HUDEP-2 (cell line): ENCODE measurements around the gene ASTN2.

Source experiments
- DNase-seq, 76 experiments: peaks; one replicate each; lab custom pipeline; 2025; ENCODE audit not compliant: unreplicated experiment in 76 of 76; lab: John Stamatoyannopoulos, UW

Gene ASTN2

DNA sequence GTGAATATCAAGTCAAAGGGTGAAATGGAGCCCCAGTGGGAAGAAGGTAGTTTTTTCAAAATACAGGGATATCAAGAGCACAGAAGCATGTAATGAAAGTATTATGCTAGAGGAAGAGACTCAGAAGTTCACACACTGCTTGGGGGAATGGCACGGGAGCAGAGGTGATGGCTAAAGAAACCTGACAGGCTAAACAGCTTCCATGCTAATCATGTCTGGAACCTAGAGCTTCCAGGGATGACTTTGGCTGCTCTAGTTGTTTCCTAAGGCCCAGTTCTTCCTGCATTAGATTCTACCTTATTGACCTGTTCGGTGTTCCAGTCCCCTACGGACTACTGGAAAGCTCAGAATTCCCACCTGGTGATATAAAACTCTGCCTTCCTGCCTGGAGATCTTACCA, 693.4 kb downstream of the ASTN2 start:
- no peak for DNase-seq

DNA sequence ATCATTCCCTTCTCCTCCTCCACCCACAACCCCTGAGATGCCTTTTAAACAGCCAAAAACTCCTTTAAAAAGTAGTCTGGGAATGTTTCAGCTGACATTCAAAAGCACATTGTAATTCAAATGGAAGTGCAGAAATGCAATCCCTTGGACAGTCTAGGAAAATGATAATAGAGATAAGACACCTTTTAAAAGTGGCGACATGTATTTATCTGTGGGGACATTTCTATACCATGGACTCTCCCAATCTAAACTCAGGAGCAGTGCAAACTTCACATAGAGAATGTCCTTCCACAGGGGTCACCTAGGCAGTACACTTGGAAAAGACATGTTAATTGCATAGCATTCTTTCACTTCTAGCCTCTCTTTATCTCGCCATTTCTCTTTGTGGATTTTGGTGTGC, 694.7 kb downstream of the ASTN2 start:
- no peak for DNase-seq

DNA sequence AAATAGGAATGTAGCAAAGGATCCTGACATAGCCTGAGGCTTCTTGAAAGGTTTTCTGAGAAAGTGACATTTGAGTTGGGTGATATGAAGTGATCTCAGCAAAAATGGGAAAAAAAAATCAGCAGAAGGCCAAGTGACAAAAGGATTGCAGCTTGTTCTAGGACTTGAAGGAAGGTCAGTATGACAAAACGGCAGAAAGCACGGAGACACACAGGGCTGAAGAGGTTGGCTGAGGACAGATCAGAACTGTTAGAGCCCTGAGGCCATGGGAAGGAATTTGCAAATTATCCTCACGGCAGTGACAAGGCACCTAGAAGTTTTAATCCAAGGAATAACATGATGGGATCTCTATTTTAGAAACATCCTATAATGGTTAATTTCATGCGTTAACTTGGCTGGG, 696.7 kb downstream of the ASTN2 start:
- DNase-seq: no peak

DNA sequence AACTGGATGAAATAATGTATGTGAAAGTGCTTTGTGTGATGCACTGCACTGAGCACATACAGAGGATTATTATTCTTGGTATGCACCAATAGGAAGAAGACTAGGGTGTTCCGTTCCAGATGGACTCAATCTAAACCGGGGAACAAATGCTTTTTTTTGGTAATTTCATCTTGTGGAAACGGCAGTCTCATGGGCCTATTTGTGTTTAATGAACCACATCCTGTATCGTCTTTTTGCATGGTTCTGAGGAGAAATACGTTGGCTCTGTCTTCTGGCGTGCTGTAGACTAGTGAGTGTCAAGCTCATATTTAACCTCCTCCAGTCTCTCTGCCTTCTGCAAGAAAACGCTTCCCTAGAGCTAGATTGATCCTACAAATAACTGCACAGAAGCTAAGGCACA, 697.7 kb downstream of the ASTN2 start:
- no peak for DNase-seq

DNA sequence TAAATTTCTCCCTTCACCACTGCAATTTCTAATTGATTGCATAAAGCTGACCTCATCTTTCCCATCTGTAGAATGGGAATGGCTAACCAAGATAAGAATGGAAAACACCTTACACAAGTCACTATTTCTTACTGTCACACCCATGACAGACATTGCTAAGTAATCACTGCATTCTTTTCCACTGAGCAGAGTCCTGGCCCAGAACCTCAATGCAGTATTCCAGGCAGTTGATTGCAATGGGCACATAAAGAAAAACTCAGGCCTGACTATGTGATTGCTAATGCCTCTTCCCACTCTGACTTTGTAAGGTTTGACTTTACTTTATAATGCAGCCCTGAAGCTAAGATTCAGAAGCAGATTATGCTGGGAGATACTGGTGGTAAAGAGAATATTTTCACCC, 698.4 kb downstream of the ASTN2 start:
- DNase-seq: no peak

DNA sequence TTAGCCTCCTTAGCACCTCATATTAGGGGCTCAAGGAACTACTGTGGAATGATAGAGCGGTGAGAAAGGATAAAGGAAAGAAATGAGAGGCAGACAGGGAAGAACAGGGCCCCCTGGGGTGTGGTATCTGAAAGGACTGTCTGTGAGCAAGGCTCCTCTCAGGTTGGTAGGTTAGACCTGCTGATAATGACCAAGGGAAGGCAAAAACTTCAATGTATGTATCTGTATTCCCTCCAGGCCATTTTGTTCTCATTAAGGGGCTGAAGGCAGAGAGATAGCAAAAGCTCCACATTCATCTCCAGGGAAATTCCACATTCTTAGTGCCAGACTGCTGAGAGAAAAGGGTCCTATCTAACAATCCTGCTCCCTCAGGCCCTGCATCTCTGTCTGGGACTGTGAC, 699.1 kb downstream of the ASTN2 start:
- no peak for DNase-seq

DNA sequence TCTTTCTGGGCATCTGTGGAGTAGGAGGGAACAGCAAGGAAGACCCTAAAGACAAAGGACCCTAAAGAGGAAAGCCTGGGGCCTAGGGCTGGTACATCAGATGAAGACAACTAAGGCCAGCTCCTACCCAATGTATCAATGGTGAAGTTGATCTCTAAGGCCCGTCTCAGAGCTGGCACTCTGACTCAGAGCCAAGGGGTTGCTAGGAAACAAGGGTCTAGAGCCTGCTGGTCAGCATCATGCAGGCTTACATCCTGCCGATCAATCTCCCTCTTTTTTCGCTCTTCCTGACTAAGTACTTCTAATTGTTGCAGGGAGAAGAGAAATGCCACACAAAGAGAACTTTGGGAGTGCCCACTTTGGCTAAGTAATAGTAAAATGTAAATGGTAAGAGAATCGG, 701.6 kb downstream of the ASTN2 start:
- no peak for DNase-seq

DNA sequence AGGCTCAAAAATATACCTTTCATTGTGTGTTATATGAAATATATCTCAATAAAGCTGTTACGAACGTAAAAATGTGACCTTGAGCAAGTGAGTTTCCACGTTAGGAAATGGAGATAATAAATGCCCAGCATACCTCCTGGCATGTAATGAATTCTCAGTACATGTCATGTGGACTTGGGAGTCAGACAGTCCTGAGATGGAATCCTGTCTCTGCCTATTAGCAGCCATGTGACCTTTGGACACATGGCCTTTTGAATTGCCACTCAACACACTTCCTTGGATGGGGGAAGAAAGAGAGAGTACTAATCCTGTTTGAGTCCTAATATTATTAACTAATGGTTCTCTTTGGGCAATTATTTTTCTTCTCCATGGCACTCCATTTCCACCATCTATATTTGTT, 702.1 kb downstream of the ASTN2 start:
- no peak for DNase-seq

DNA sequence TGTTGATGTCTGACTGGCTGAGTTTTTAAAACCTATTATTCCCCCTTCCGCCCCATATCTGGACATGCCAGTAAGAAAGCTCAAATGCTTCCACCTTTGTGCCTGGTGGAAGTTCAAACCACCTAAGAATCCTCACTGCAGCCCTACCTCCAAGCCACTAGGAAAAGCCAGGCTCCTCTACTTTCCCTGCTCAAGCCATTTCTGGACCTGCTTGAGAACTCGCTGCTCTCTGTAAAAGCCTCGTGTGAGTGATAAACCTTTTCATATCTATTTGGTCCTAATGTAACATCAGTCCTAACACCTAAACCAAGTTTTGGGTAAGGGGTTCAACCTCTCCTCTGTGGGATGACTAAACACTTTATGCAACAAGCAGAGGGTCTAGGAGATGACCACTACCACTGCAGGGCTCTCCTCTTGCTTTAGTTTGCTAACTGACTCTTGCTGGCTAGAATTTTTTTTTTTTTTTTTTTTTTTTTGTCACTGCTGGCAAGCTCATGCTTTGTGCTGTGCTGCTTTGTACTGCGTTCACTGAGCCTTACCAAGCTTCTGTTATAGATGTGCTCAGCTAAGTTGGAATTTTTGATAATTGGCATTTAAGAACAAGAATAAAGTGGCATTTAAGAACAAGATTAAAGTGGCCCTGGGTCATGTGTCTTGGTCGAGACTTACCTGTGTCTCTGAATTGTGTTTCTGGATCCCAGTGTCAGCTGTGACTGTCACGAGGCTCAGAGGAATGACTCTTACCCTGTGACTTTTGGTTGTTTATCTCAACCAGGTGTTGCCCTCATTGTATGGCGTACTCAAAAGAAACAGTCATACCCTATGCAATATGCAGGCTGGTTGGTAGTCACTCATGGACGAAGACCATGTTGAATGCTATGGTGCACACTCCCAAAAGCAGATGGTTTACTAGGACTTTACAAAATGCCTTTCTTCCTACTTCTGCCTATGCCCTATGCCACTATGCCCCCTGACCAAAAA, 708.3 kb downstream of the ASTN2 start:
- DNase-seq: no peak

DNA sequence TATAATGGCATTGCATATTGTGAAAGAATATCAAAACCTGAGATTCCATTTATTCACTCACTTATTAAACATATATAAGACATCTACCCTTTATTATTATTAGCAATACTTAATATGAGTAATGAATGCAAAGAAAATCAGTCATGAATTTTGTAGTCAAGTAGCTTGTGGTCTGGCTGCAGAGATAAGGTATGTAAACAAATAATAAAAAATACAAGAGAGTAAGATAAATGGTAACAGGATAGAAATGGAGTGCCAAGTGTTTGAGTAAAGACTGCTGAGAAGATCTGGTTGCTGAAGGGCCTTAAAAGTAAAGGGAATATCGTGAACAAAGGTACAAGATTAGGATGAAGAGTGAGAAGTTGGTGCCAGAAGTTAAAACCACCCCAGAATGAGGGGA, 709.3 kb downstream of the ASTN2 start:
- no peak for DNase-seq

DNA sequence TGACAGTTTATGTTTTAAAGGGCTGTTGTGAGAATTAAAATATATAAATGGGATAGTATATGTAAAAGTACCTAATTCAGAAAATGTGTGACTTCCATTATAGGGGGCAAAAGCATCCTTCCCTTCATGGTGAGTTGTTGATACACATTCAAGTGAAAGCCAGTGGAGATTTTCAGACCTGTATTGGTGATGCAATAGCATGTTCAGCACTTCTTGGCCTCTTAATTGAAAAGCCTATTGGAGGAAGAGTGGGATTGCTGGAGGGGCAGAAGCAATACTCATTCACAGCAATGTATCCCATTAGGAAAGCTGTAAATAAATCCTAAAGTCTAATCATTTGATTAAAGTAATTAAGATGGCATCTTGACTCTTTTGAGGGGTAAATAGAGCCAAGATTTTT, 710.4 kb downstream of the ASTN2 start:
- DNase-seq: no peak

DNA sequence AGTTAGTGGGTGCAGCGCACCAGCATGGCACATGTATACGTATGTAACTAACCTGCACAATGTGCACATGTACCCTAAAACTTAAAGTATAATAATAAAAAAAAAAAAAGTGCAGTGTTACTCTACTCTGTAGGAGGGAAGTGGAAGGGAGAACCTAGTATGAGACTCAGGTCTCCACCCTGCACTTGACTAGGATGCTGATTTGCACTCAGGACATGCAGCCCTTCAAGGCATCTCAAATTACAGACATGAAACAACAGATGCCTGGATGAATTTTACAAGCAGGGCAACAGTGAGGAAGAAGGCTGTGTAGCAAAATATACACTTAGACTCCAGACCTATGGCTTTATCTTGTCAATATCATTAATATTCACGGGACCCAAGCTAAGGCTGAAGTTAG, 711.2 kb downstream of the ASTN2 start:
- no peak for DNase-seq

DNA sequence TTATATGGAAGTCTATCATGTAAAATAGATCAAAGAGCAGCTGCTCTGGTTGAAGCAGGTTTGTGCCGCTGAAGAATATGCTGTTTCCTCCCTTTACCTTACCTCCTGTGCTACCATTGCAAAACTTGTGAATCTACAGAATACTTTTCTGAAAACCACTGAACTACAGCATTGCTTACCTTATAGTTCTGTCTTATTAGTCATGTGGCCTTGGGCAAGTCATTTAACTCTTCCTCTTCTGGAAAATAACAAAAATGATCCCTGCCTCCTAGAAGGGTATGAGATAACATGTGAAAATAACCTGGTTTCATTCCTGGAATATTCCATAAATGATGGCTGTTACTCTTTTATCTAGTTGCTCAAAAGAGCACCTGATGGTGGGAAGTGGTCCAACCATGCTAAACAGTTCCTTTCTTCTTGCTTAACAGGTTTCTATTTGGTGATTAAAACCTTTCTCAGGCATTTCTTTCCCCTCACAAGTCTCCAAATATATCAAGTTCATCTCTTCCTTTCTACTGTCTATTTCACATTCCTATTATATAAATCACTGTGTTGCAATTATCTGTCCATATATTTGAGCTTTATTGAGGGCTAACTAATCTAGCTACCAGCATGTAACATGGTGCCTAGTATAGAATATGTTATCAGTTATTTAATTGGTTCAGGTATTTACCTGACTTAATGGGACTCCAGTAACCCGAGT, 712.8 kb downstream of the ASTN2 start:
- no peak for DNase-seq

DNA sequence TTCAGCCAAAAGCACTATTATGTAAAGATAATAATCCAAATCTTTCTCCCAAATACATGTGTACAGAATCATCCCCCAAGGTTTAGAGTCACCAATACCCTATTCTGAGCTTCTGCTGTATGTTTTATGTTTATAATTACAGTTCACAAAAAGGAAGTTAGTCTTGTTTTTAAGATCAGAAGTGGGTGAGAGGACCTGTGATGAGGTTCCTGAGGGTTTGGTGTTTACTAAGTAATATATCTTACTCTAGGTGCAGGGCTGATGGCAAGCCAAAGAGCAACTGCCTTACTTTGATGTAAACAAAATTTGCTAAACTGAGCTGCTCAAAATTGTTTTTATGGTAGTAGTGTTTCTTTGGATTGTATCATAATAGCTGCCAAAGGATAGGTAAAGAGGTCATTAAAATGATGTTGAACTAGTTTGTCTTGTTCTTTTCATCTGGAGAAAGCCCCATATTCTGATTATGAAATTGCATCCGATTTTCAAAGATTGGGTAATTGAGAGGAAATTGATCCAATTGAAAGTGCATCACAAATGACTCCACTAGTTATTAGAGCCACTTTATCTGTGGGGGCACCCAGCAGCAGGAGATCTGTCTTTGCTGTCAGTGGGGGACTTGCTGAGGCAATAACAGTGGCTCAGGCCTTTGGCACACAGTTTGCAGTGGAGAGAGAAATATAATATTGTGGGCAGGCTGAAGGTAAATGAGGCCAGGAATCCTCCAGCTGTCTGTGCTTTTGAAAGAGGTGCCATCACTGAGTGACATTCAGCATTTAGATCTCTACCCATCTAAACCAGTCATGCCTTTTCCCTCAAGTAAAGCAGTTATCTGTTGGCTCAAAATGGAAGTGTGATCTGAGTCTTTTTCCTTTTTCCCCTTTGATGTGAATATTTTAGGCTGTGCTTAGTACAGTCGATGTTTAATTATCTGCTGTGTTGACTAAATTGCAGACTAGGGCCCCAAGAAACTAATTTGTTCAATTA, 713.7 kb downstream of the ASTN2 start:
- DNase-seq: no peak

DNA sequence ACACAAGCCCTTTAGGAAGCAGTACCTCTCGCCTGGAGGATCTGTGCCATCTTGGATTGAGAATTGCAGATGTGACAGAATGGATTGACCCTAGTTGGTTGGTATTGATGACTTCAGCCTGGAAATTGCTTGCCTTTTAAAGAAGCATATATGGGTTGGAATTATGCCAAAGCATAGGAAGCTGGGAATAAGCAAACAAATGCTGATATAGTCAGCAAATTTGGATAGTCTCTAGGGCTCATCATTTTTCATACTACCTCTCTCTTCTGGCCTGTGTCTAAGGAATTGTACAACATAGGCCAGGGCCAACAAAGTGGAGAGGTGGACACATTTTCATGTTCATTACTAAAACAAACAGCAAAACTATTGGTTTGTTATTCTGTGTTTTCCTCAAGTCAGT, 714.6 kb downstream of the ASTN2 start:
- DNase-seq: no peak

DNA sequence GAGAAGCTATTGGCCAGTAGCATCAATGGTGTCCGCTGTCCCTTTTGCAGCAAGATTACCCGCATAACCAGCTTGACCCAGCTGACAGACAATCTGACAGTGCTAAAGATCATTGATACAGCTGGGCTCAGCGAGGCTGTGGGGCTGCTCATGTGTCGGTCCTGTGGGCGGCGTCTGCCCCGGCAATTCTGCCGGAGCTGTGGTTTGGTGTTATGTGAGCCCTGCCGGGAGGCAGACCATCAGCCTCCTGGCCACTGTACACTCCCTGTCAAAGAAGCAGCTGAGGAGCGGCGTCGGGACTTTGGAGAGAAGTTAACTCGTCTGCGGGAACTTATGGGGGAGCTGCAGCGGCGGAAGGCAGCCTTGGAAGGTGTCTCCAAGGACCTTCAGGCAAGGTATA, 717.0 kb downstream of the ASTN2 start:
- DNase-seq: no peak

DNA sequence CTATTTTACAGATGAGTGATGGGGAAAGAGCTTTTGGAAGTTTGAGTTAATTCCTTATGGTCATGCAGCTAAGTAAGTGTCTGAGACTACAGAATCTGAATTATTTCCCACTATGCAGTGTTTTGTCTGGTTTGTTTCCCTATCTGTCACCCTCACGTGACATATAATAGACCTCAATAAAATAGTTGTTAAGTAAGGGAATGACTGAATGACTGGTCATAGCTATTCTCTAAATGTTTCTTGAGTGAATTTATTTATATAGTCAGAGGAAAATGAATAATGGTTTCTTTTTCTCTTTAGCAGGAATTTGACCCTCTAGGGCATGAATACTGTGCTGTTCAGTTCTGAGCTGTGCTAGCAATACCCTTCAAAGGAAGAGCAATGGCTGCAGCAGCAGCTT, 717.5 kb downstream of the ASTN2 start:
- DNase-seq: no peak

DNA sequence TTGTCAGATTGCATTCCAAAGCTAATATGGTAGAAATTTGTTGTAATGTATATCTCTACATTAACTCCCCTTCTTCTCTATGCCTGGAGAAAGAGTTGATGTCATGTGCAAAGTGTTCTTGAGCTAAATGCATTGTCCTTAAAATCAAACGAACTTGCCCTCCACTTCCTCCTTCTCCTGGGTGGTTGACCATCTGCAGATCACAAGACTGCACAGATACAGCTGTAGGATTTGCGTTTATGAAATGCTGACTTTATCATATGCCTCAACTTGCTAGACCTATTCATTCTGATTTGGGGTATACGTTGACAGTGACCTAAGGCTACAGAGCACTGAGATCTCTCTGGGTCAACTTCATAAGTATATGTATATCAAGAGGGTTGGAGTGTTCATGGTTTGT, 719.4 kb downstream of the ASTN2 start:
- DNase-seq: peak in 1 of 76 experiments; percentile 8

DNA sequence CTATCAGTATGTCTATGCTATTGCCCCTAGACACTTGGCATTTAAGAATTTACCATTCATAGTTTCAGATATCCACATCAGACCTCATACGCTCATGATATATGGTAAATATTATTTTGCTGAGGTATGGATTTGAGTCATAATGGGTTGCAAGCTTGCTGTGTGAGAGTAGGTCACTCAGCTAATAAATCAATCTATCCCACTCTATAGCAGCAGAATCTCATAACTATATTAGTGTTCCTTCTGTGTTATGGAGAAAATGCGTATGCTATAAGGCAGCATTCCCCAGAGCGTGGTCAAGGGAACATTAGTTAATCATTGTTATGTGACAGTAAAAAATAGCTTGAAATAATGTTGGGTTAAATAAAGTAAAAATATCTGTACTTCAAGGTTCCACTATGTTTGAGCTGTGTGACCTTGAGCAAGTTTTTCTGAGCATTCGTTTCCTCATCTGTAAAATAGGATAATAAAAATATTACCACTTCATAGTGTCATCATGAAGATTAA, 720.0 kb downstream of the ASTN2 start:
- no peak for DNase-seq

DNA sequence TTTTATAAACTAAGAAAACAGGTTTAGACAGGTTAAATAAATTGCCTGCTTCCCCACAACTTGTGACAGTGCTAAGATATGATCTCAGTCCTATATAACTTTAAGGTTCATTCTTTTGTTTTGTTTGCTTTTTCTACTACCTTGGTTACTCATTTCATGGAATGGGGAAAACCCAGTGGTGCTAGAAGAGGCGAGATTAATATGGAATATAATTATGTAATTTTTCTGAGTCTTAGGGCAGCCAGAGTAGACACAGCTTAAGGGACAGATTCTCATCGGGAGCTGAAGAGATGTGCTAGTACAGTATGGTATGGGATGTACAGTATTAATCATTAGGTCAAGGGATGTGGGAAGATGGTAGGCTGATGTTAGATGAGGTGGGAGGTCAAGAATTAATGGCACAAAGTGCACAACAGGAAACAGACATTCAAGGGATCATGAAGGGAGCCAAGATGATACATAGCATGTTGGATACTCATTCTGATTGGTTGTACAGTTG, 721.6 kb downstream of the ASTN2 start:
- DNase-seq: no peak

DNA sequence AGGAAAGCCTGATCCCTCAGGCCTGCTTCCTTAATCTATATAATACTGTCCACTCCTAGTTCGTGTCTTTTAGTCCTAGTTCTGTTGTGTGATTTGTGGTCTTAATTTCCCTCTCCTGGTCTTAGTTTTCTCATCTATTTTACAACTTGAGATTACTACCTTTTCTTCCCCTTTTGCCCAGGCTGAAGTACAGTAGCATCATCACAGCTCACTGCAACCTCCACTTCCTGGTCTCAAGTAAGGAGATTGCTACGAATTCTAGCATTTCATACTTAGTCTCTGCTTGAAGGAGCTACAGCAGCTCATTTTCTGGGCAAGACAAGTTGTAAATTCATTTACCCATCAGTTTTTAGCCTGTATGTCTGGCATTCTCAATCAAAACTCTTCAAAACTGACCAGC, 722.2 kb downstream of the ASTN2 start:
- no peak for DNase-seq
